Prostate gland (tissue), 2 donors: Measurements from ENCODE around the gene DPY19L1. TPM values are rescaled to one million over a fixed set of nuclear protein-coding genes. Genes with fewer than 3 reads are reported as not detected.
"Not testable (repeated sequence)": the region's sequence is repeated elsewhere in the genome, so short reads cannot be mapped to it uniquely, and the experiment has no call there.

Experiments used
- DNase-seq: peaks from one replicate; pipeline ENCODE4 v3.0.0-alpha.2; 2019; ENCODE audit warnings: low spot score
- H3K27ac ChIP-seq, 2 donors: fragments of 200-600 bp; sonication (generic); 2 replicates each; pipeline ENCODE4 v1.5.1; 2017 to 2019
- H3K27me3 ChIP-seq: fragments of 200-600 bp; sonication (generic); replicated peaks from 2 replicates; pipeline ENCODE4 v1.5.1; 2019; ENCODE audit not compliant: insufficient read depth
- H3K36me3 ChIP-seq, 2 donors: fragments of 200-600 bp; sonication (generic); 1 replicate in 1 of 2; 2 replicates in 1 of 2; pipeline versions ENCODE4 v1.5.1 to v1.8.1; 2017 to 2019
- H3K4me1 ChIP-seq: fragments of 200-600 bp; sonication (generic); replicated peaks from 2 replicates; pipeline ENCODE4 v1.5.1; 2019
- H3K4me3 ChIP-seq, 2 donors: fragments of 200-600 bp; sonication (generic); 2 replicates each; pipeline ENCODE4 v1.5.1; 2017 to 2019
- H3K9me3 ChIP-seq: fragments of 200-600 bp; sonication (generic); 2 replicates; pipeline ENCODE4 v1.5.1; 2017
- CTCF ChIP-seq, 4 experiments: fragments of 200-600 bp in 2 of 4; fragments of 450-650 bp in 2 of 4; sonication (generic) in 2 of 4; IDR thresholded peaks; 1 replicate in 3 of 4; 2 replicates in 1 of 4; pipeline ENCODE4 v1.5.1; 2016 to 2019; ENCODE audit warnings: antibody characterized with exemption in 4 of 4, mild to moderate bottlenecking in 2 of 4, moderate library complexity in 2 of 4
- POLR2A ChIP-seq: fragments of 450-650 bp; IDR thresholded peaks from one replicate; pipeline ENCODE4 v1.6.1; 2016; ENCODE audit warnings: antibody characterized with exemption, mild to moderate bottlenecking
- POLR2AphosphoS5 ChIP-seq: sonication (generic); formaldehyde crosslinking; IDR thresholded peaks from one replicate; pipeline ENCODE4 v1.6.1; 2017; ENCODE audit warnings: antibody characterized with exemption
- WGBS: methylation state at CpG from one replicate; pipeline ENCODE4 v1.1.5; 2018; 5-methylcytosine and 5-hydroxymethylcytosine counted together
- intact Hi-C: fragments of 100-400 bp; cut with DNase I; formaldehyde crosslinking; loops from one replicate; pipeline ENCODE4 v1.14.2; 2022
- total RNA-seq, 2 donors: library from RNA; depleted of rRNA; stranded (reverse); fragments of >200 nt; gene quantifications; one replicate each; pipeline ENCODE4 v1.1.0, GENCODE V29; 2016

The DPY19L1 gene
- total RNA-seq, 2 donors from 2014 or later, result 9.0 to 48.5 TPM

- intact Hi-C loops, result not testable (repeated sequence)
Observed at GRCh38 chr7:34996423-34997090, 40.7 kb downstream of the DPY19L1 start.

GRCh38 chr7:34995757-34996156 is 41.5 kb downstream of the DPY19L1 start:
- no peak overlapping the region for H3K27ac ChIP-seq
- intact Hi-C loops, result no loop called here
- H3K27me3 ChIP-seq, result no peaks in the 10 kb centered on the region
- TF ChIP-seq CTCF (IDR thresholded peaks at IDR 0.05) (no peak), POLR2A (no peak), POLR2AphosphoS5 (no peak)
- no peaks in the 10 kb centered on the region for H3K36me3 ChIP-seq
- no peak overlapping the region for H3K4me3 ChIP-seq
- 86% methylated on average over 7 of the region's 7 CpGs for WGBS
- no peaks in the 10 kb centered on the region for H3K9me3 ChIP-seq
- DNase-seq, result no peak
- no peaks in the 10 kb centered on the region for H3K4me1 ChIP-seq

More at GRCh38 chr7:34996423-34997090, 40.7 kb downstream of the DPY19L1 start:
- not testable (repeated sequence) for H3K27ac ChIP-seq, DNase-seq, H3K4me1 ChIP-seq, H3K27me3 ChIP-seq, H3K36me3 ChIP-seq, H3K9me3 ChIP-seq, H3K4me3 ChIP-seq
- WGBS, result 99% methylated on average over 5 of the region's 5 CpGs

GRCh38 chr7:34991938-34992840 is 45.1 kb downstream of the DPY19L1 start:
- H3K9me3 ChIP-seq, result no peaks in the 10 kb centered on the region
- TF ChIP-seq CTCF (IDR thresholded peaks at IDR 0.05), result no peak
- H3K4me3 ChIP-seq, result no peak overlapping the region
- 62% methylated on average over 12 of the region's 12 CpGs for WGBS
- intact Hi-C loops, result no loop called here
- no peaks in the 10 kb centered on the region for H3K27me3 ChIP-seq
- no peak for DNase-seq
- H3K4me1 ChIP-seq, result no peaks in the 10 kb centered on the region
- no peak overlapping the region for H3K27ac ChIP-seq
- no peaks in the 10 kb centered on the region for H3K36me3 ChIP-seq

- H3K36me3 ChIP-seq, intact Hi-C loops, H3K4me3 ChIP-seq, H3K27ac ChIP-seq, H3K27me3 ChIP-seq, DNase-seq, H3K9me3 ChIP-seq, H3K4me1 ChIP-seq: not testable (repeated sequence)
- 54% methylated on average over 2 of the region's 2 CpGs for WGBS
Observed at GRCh38 chr7:34988442-34989125, 48.7 kb downstream of the DPY19L1 start.

- H3K4me1 ChIP-seq, H3K27me3 ChIP-seq, intact Hi-C loops, H3K9me3 ChIP-seq, DNase-seq, H3K36me3 ChIP-seq, H3K4me3 ChIP-seq, H3K27ac ChIP-seq: not testable (repeated sequence)
- WGBS, result 94% methylated on average over 3 of the region's 3 CpGs
Observed at GRCh38 chr7:34985155-34985554, 52.1 kb downstream of the DPY19L1 start.

- H3K36me3 ChIP-seq, H3K4me1 ChIP-seq, DNase-seq, H3K27ac ChIP-seq, intact Hi-C loops, H3K27me3 ChIP-seq, H3K9me3 ChIP-seq, H3K4me3 ChIP-seq: not testable (repeated sequence)
- WGBS, result 98% methylated on average over 4 of the region's 4 CpGs
Observed at GRCh38 chr7:34984140-34984539, 53.1 kb downstream of the DPY19L1 start.
